ENCODE data around the gene JARID2.

JARID2 gene

DNA sequence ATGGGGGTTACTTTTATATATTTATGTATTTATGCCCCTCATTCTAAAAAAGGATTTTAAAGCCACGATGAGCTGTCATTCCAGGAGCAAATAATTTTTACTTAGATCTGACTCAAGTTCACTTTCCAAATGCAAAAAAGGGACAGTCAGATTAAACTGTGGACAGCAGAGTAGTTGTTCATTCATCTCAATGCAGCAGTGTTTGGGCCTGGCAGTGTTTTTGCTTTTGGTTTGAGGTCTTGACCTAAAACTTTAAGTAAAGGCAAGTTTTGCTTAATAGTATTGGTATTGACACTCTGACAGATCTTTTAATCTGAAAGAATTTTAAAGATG is 13.9 kb downstream of the JARID2 start:
- H3K79me2 ChIP-seq (ENCODE audit: insufficient read depth, low read length), result no peaks in the 10 kb centered on the region
- H2AFZ ChIP-seq (ENCODE audit: low read depth, low read length, severe bottlenecking), result no peak overlapping the region
- no peak overlapping the region for H3K9ac ChIP-seq (ENCODE audit: low read length)
- no peak for TF ChIP-seq EZH2phosphoT487 (conservative IDR thresholded peaks at IDR 0.05; ENCODE audit: low read length)
- TF ChIP-seq, protein P1, sequence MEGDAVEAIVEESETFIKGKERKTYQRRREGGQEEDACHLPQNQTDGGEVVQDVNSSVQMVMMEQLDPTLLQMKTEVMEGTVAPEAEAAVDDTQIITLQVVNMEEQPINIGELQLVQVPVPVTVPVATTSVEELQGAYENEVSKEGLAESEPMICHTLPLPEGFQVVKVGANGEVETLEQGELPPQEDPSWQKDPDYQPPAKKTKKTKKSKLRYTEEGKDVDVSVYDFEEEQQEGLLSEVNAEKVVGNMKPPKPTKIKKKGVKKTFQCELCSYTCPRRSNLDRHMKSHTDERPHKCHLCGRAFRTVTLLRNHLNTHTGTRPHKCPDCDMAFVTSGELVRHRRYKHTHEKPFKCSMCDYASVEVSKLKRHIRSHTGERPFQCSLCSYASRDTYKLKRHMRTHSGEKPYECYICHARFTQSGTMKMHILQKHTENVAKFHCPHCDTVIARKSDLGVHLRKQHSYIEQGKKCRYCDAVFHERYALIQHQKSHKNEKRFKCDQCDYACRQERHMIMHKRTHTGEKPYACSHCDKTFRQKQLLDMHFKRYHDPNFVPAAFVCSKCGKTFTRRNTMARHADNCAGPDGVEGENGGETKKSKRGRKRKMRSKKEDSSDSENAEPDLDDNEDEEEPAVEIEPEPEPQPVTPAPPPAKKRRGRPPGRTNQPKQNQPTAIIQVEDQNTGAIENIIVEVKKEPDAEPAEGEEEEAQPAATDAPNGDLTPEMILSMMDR (IDR thresholded peaks at IDR 0.05; ENCODE audit: insufficient read depth, low read length, poor library complexity, severe bottlenecking), result no peak
- H3K9me3 ChIP-seq (ENCODE audit: insufficient read depth, low read length), result no peaks in the 10 kb centered on the region
- no peaks in the 10 kb centered on the region for H3K36me3 ChIP-seq (ENCODE audit: low read length)
- H3K27me3 ChIP-seq (ENCODE audit: low read length), result no peaks in the 10 kb centered on the region
- H3K9me2 ChIP-seq (replicated peaks; ENCODE audit: insufficient read depth, low read length), result no peaks in the 10 kb centered on the region
- peaks cover 16% of the 10 kb centered on the region; the same call in 1 of the 2 replicates for H4K20me1 ChIP-seq (ENCODE audit: low read depth, low read length)
- H3K4me2 ChIP-seq (ENCODE audit: low read depth, low read length, poor library complexity, severe bottlenecking), result no peak overlapping the region
- H3K4me3 ChIP-seq (ENCODE audit: insufficient read depth, low read length, poor library complexity, severe bottlenecking), result no peak overlapping the region
- H3K27ac ChIP-seq (ENCODE audit: low read depth, low read length), result no peak overlapping the region
- H3F3A ChIP-seq (ENCODE audit: insufficient read depth), result no peaks in the 10 kb centered on the region

GRCh38 chr6:15260099-15260821 is 14.4 kb downstream of the JARID2 start:
- Histone ChIP-seq H3K9me2 (replicated peaks; ENCODE audit: insufficient read depth, low read length) (no peaks in the 10 kb centered on the region), H3K36me3 (ENCODE audit: low read length) (no peaks in the 10 kb centered on the region), H3K27ac (ENCODE audit: low read depth, low read length) (no peak overlapping the region), H3K4me2 (ENCODE audit: low read depth, low read length, poor library complexity, severe bottlenecking) (no peak overlapping the region), H4K20me1 (ENCODE audit: low read depth, low read length) (peaks cover 16% of the 10 kb centered on the region; the same call in 1 of the 2 replicates), H3K27me3 (ENCODE audit: low read length) (no peaks in the 10 kb centered on the region), H3K9ac (ENCODE audit: low read length) (no peak overlapping the region), H3K79me2 (ENCODE audit: insufficient read depth, low read length) (no peaks in the 10 kb centered on the region), H2AFZ (ENCODE audit: low read depth, low read length, severe bottlenecking) (no peak overlapping the region), H3F3A (ENCODE audit: insufficient read depth) (no peaks in the 10 kb centered on the region), H3K4me3 (ENCODE audit: insufficient read depth, low read length, poor library complexity, severe bottlenecking) (no peak overlapping the region), H3K9me3 (ENCODE audit: insufficient read depth, low read length) (no peaks in the 10 kb centered on the region)
- TF ChIP-seq, protein P1 (IDR thresholded peaks at IDR 0.05; ENCODE audit: insufficient read depth, low read length, poor library complexity, severe bottlenecking), result no peak
- TF ChIP-seq EZH2phosphoT487 (conservative IDR thresholded peaks at IDR 0.05; ENCODE audit: low read length), result no peak

- TF ChIP-seq, protein P1 (IDR thresholded peaks at IDR 0.05; ENCODE audit: insufficient read depth, low read length, poor library complexity, severe bottlenecking), result no peak
- no peak for TF ChIP-seq EZH2phosphoT487 (conservative IDR thresholded peaks at IDR 0.05; ENCODE audit: low read length)
- Histone ChIP-seq H3K4me2 (ENCODE audit: low read depth, low read length, poor library complexity, severe bottlenecking) (no peak overlapping the region), H3K9me2 (replicated peaks; ENCODE audit: insufficient read depth, low read length) (no peaks in the 10 kb centered on the region), H4K20me1 (ENCODE audit: low read depth, low read length) (peaks cover 17% of the 10 kb centered on the region; the same call in 1 of the 2 replicates), H3K4me3 (ENCODE audit: insufficient read depth, low read length, poor library complexity, severe bottlenecking) (no peak overlapping the region), H3F3A (ENCODE audit: insufficient read depth) (no peaks in the 10 kb centered on the region), H3K36me3 (ENCODE audit: low read length) (no peaks in the 10 kb centered on the region), H3K9me3 (ENCODE audit: insufficient read depth, low read length) (no peaks in the 10 kb centered on the region), H2AFZ (ENCODE audit: low read depth, low read length, severe bottlenecking) (no peak overlapping the region), H3K79me2 (ENCODE audit: insufficient read depth, low read length) (no peaks in the 10 kb centered on the region), H3K9ac (ENCODE audit: low read length) (no peak overlapping the region), H3K27me3 (ENCODE audit: low read length) (no peaks in the 10 kb centered on the region), H3K27ac (ENCODE audit: low read depth, low read length) (no peak overlapping the region)
Measured at GRCh38 chr6:15263780-15264374, 18.0 kb downstream of the JARID2 start.

Data from SU-DHL-6 (cell line).